CD4-positive, alpha-beta T cell treated with Interleukin-4 for 4 hours (primary cell): Measurements from ENCODE around the gene RPL28.

Experiments
- DNase-seq: peaks from one replicate; pipeline ENCODE4 v3.0.0-alpha.2; 2020

The RPL28 gene

DNA sequence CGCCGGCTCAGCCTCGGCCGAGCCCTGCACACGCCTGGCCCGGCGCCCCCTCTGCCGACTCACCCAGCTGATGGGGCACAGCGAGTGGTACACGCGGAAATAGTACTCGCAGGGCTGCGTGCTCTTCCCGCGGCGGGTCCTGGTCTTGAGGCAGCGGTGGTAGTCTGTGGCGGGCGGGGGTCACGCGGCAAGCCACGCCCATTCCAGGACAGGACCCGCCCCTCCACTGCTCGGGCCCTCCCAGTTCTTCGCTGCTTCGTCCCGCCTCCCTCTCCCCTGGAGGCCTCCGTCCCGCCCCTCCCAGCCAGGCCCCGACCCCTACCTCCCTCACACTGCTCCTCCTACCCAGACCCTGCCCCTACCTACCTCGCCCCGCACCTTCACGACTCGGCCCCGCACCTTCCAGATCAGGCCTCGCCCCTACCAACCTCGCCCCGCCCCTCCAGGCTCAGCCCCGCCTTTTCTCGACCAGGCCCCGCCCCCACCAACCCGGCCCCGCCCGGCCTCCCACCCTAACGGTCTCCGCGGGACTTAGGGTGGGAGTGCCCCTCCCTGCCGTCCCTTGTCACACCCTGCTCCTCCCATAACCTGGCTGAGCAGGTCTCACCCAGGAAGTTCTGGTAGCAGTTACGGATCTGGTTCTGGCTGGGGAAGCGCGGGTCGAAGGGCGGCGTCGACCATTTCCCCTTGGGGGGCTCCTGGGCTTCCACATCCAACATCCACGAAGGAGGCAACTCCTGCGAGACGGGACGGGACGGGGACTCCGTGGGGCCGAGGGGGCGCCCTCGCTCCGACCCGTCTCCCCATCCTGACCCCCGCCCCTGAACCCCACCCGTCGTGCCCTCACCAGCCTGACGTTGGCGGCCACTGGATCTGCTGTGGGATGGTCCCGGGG lies 31.7 kb upstream of the RPL28 start:
- peak; percentile 53 for DNase-seq

GRCh38 chr19:55354698-55355212 lies 31.0 kb upstream of the RPL28 start, which contains the start of gene COX6B2:
Gene COX6B2 (minus strand): TSS chr19:55354719. CDS start chr19:55354521, 198 bp downstream.
- DNase-seq, result no peak

- no peak for DNase-seq
Observed at GRCh38 chr19:55355213-55355821, 30.4 kb upstream of the RPL28 start.

- DNase-seq, result no peak
Observed at GRCh38 chr19:55358493-55358892, 27.2 kb upstream of the RPL28 start.

DNA sequence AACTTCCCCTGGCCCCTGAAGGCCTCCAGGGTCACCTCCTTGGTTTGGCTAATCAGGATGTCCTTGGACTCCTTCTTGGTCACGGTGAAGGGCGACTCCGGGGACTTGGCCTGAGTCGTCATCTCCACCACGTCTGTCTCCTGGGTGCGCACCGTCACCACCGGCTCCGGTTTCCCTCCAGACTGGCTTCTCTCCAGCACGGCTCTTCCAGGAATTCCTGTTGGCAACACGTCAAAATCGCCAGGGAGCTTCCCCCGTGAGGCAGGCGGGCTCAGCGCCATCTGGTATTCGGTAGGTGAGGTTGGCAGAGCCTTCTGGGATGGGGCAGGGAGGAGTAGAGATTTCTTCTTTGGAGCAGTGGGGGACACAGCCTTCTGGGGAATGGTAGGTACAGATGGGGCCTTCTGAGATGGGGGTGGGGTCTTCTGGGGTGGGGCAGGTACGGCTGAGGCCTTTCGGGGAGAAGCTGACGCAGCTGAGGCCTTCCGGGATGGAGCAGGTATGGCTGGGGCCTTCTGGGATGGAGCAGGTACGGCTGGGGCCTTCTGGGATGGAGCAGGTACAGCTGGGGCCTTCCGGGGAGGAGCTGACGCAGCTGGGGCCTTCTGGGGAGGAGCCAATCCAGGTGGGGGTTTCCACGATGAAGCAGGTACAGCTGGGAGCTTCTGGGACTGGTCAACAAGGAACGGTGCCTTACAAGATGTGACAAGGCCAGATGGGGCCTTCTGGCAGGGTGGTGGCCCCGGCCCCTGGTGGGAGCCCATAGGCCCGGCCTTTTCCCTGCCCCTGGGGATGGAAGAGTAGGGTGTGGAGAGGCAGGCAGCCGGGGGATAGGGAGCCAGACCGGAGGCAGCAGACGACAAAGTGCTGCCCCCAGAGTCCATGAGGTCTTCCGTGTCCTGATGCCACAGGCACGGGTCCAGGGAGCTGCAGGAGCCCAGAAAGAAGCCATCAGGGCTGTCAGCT lies 26.5 kb upstream of the RPL28 start:
- DNase-seq, result no peak

- DNase-seq, result no peak
Observed at GRCh38 chr19:55360902-55361301, 24.8 kb upstream of the RPL28 start.

- no peak for DNase-seq
Observed at GRCh38 chr19:55362174-55362989, 23.4 kb upstream of the RPL28 start.

DNA sequence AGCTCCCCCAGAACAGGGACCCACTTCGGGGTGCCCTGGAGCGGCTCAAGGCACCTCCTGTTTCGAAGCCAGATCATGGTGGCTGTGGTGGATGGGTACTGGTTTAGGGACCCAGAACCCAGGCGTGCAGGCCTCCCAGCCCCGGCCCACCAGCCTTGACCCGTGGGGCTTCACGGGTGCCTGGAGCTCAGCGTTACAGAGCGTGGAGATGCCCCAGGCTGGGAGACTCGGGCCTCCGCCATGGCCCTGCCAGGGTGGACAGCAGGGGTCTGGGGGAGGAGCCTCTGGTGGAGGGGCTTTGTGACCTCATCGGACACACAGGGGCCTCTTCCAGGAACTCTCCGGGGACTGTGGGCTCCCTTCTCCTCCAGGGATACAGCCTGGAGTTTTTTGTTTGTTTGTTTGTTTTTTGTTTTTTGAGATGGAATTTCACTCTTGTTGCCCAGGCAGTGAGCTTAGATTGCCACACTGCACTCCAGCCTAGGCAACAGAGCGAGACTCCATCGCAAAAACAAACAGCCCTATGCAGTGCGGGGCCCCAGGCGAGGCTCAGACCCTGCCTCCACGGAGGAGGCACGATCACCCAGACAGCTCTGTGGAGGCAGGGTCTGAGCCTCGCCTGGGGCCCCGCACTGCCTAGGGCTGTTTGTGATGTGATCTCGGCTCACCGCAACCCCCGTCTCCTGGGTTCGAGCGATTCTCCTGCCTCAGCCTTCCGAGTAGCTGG lies 22.6 kb upstream of the RPL28 start, which contains the start of gene GARIN5B:
Gene GARIN5B (minus strand): TSS at position 271 of the 727 bp plus-strand sequence. CDS start 194 bp downstream, at position 77.
- DNase-seq, result no peak

DNA sequence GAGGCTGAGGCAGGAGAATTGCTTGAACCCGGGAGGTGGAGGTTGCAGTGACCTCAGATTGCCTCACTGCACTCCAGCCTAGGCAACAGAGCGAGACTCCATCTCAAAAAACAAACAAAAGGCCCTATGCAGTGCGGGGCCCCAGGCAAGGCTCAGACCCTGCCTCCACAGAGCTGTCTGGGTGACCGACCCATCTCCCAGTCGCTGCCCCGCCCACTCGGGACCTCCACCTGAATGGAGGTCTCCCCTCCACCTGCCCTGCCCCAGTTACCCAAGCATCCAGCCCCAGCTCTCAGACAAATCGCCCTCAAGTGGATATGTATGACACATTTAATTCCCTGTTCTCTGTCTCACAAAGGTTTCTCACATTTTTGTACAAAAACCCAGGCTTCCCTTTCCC lies 20.5 kb upstream of the RPL28 start:
- no peak for DNase-seq

DNA sequence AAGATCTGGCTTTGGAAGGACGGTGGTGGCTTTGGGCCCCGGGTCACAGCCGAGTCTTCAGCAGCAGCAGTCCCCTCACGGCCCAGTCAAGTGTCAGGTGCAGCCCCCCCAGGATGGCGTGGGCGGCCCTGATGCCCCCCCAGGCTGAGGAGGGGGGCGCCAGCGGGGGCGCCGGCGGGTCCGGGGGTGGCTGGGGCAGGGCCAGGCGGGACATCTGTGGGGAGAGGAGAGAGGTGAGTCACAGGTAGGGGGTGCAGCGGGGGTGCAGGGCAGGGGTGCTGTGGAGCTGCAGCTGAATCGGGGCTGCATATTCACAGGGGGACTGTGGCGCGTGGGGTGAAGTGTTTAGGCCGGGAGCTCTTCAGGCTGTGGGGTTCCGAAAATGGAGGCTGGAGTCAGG lies 19.8 kb upstream of the RPL28 start:
- DNase-seq, result no peak

GRCh38 chr19:55366790-55367189 lies 18.9 kb upstream of the RPL28 start:
- DNase-seq, result no peak

DNA sequence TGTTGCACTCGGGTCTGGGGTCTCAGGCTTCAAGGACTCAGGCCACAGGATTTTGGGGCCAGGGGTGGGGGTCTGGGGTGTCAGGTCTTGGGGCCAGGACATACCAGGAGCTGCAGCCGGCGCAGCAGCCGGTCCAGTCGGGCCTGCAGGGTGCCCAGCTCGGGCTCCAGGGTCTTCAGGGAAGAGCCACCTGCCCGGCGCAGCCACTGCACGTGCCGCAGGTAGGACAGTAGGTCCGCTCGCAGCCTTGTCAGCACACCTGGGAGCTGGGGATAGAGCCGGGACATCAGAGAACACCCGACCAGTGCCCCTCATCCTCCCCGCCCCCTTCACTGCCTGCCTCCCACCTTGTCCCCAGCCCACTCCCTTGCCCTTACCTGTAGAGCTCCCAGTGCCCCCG lies 17.6 kb upstream of the RPL28 start:
- DNase-seq, result no peak

- no peak for DNase-seq
Observed at GRCh38 chr19:55368701-55369563, 16.8 kb upstream of the RPL28 start.

DNA sequence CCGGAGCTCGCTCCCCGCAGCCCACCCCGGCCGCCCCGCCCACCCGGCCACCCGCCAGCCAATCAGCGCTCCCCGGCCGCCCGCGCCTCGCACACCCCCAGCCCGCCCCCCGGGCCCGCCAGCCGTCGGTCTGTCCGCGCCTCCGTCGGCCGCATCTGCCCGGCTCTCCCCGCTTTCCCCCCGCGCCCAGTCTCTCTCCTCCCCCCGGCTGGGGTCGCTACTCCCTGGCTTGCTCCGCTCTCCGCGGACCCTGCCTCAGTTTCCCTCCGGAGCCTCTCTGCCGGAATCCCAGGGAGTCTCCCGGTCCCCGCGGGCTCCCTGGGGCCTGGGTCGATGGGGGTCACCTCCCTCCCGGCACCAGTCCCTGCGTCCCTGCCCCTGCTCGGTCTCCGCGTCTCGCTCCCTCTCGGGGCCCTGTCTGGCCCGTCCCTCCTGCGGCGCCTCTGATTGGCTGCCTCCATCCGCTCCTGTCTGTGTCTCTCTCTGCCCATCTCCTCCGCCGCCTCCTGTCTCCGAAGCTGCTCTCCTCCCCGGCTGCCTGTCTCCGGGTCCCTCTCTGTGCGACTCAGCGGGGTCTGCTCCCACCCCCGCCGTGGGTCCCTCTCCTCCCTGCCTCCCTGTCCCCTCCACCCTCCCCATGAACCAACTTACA lies 16.0 kb upstream of the RPL28 start:
- DNase-seq, result no peak

- no peak for DNase-seq
Observed at GRCh38 chr19:55370305-55370988, 15.3 kb upstream of the RPL28 start, which contains the start of gene IL11. Gene IL11 (minus strand): TSS chr19:55370463. CDS start chr19:55370310, 153 bp downstream.

DNA sequence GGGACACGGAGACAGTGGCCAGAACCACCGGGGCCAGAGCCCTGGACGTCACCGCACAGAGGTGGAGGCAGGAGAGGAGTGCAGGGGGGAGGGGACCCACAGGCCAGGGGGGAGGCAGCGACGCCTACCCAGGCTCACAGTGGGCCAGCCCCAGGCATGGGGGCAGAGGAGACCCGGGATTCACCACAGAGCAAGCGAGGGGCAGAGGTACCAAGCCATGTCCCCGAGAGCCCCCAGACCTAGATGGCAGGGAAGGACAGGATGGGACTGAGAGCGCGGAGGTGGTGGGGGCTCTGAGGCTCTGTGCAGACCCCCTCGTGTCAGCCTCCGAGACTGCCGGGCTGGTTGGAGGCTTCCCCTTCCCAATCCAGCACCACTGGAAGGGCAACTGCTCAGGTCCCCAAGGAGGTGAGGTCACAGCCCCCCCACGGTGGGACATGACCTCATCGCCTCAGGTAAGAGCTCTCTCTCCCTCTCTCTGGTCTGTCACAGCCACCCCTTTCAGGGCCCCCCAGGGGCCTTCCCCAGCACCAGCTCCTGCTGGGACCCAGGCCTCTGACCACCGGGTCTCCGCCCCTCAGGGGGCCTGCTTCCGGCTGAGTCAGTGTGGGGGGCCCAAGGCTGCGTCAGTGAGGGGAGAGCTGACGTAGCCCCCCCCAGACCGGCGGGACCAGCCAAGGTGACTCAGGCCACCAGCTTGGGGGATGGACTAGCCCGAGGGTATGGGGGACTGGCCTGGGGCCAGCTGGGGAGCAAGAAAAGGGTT lies 13.2 kb upstream of the RPL28 start:
- DNase-seq, result no peak

GRCh38 chr19:55373306-55373992 lies 12.3 kb upstream of the RPL28 start:
- DNase-seq, result no peak
